ENCODE measurements around the gene SRGAP1.

SRGAP1 gene

GRCh38 chr12:63808631-63809030 is 35.9 kb upstream of the SRGAP1 start:
- Histone ChIP-seq H3K4me1 (ENCODE audit: control extremely low read depth in 1 of 4, control insufficient read depth in 4 of 4, insufficient read depth in 4 of 4, low read length in 3 of 4) (no peaks in the 10 kb centered on the region), H3K36me3 (ENCODE audit: control insufficient read depth in 4 of 4, insufficient read depth in 4 of 4, low read length in 3 of 4) (peaks cover 7 to 30% (median 22%) of the 10 kb centered on the region in 4 experiments), H3K27me3 (replicated peaks in 2 of 5; ENCODE audit: control insufficient read depth in 4 of 5, insufficient read depth in 5 of 5, low read length in 4 of 5) (no peaks in the 10 kb centered on the region), H3K4me3 (ENCODE audit: control insufficient read depth in 1 of 7, extremely low read depth in 1 of 7, insufficient read depth in 4 of 7, low read depth in 2 of 7, low read length in 6 of 7) (no peak overlapping the region), H3K27ac (ENCODE audit: insufficient read depth in 1 of 2, low read depth in 1 of 2, low read length in 2 of 2, poor library complexity in 1 of 2, severe bottlenecking in 2 of 2) (no peak overlapping the region), H3K9me3 (ENCODE audit: control extremely low read depth in 1 of 5, control insufficient read depth in 4 of 5, insufficient read depth in 2 of 5, low read depth in 1 of 5, low read length in 4 of 5) (no peaks in the 10 kb centered on the region)
- no peak for DNase-seq
- ChIA-PET CTCF (no interaction called here), POLR2A (no interaction called here)
- 96% methylated on average over 4 of the region's 5 CpGs for WGBS (ENCODE audit: insufficient coverage)

GRCh38 chr12:63809566-63809965 is 34.9 kb upstream of the SRGAP1 start:
- no CpG with 5 or more reads among the region's 4 CpGs for WGBS (ENCODE audit: insufficient coverage)
- H3K27me3 ChIP-seq (replicated peaks in 2 of 5; ENCODE audit: control insufficient read depth in 4 of 5, insufficient read depth in 5 of 5, low read length in 4 of 5), result no peaks in the 10 kb centered on the region
- H3K4me3 ChIP-seq (ENCODE audit: control insufficient read depth in 1 of 7, extremely low read depth in 1 of 7, insufficient read depth in 4 of 7, low read depth in 2 of 7, low read length in 6 of 7), result no peak overlapping the region
- DNase-seq, result no peak
- no peaks in the 10 kb centered on the region for H3K9me3 ChIP-seq (ENCODE audit: control extremely low read depth in 1 of 5, control insufficient read depth in 4 of 5, insufficient read depth in 2 of 5, low read depth in 1 of 5, low read length in 4 of 5)
- CTCF ChIA-PET, result no interaction called here
- POLR2A ChIA-PET, result no interaction called here
- H3K36me3 ChIP-seq (ENCODE audit: control insufficient read depth in 4 of 4, insufficient read depth in 4 of 4, low read length in 3 of 4), result peaks cover 7 to 30% (median 22%) of the 10 kb centered on the region in 4 experiments
- H3K27ac ChIP-seq (ENCODE audit: insufficient read depth in 1 of 2, low read depth in 1 of 2, low read length in 2 of 2, poor library complexity in 1 of 2, severe bottlenecking in 2 of 2), result no peak overlapping the region
- peaks cover 0 to 6% (median 3%) of the 10 kb centered on the region in 4 experiments for H3K4me1 ChIP-seq (ENCODE audit: control extremely low read depth in 1 of 4, control insufficient read depth in 4 of 4, insufficient read depth in 4 of 4, low read length in 3 of 4)

DNA sequence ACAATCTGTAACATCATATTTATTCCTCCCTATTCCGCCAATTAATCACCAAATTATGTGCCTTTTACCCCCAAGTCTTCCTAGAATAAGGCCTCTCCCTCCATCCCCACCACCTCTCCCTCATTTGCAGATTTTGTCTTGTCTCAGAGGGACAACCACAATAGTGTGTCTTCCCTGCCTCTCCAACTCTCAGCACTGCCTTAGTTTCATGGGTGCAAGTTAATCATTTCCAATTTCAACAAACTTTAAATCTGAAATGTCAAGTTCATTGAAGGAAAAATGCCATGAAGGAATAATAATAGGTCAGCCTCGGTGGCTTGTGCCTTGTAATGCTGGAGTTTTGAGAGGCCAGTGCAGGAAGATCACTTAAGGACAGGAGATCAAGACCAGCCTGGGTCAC is 33.2 kb upstream of the SRGAP1 start:
- DNase-seq, result no peak
- CTCF ChIA-PET, result interaction anchor here (1.1 to 1.3 kb wide), 2 partner anchors 9 to 16 kb away, joined by 3 to 4 read pairs; no protein-coding TSS in a partner anchor
- H3K27ac ChIP-seq (ENCODE audit: insufficient read depth in 1 of 2, low read depth in 1 of 2, low read length in 2 of 2, poor library complexity in 1 of 2, severe bottlenecking in 2 of 2), result no peak overlapping the region
- 96% methylated on average over 2 of the region's 2 CpGs for WGBS (ENCODE audit: insufficient coverage)
- no peak overlapping the region for H3K4me3 ChIP-seq (ENCODE audit: control insufficient read depth in 1 of 7, extremely low read depth in 1 of 7, insufficient read depth in 4 of 7, low read depth in 2 of 7, low read length in 6 of 7)
- peaks cover 4 to 24% (median 18%) of the 10 kb centered on the region in 4 experiments for H3K36me3 ChIP-seq (ENCODE audit: control insufficient read depth in 4 of 4, insufficient read depth in 4 of 4, low read length in 3 of 4)
- POLR2A ChIA-PET, result no interaction called here
- H3K9me3 ChIP-seq (ENCODE audit: control extremely low read depth in 1 of 5, control insufficient read depth in 4 of 5, insufficient read depth in 2 of 5, low read depth in 1 of 5, low read length in 4 of 5), result no peaks in the 10 kb centered on the region
- H3K27me3 ChIP-seq (replicated peaks in 2 of 5; ENCODE audit: control insufficient read depth in 4 of 5, insufficient read depth in 5 of 5, low read length in 4 of 5), result no peaks in the 10 kb centered on the region
- peaks cover 0 to 22% (median 11%) of the 10 kb centered on the region in 4 experiments for H3K4me1 ChIP-seq (ENCODE audit: control extremely low read depth in 1 of 4, control insufficient read depth in 4 of 4, insufficient read depth in 4 of 4, low read length in 3 of 4)

DNA sequence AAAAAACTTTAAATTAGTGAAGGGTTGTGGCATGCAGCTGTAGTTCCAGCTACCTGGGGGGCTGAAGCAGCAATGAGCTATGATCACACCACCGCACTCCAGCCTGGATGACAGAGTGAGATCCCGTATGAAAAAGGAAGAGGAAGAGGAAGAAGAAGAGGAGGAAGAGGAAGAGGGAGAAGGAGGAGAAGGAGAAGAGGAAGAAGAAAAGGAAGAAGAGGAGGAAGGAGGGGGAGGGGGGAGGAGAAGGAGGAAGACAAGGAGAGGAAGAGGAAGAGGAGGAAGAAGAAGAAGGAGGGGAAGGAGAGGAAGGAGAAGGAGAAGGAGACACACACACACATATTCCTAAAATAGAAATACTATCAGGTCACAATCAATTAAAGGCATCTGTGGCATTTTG is 32.7 kb upstream of the SRGAP1 start:
- Histone ChIP-seq H3K27ac (ENCODE audit: insufficient read depth in 1 of 2, low read depth in 1 of 2, low read length in 2 of 2, poor library complexity in 1 of 2, severe bottlenecking in 2 of 2) (no peak overlapping the region), H3K27me3 (replicated peaks in 2 of 5; ENCODE audit: control insufficient read depth in 4 of 5, insufficient read depth in 5 of 5, low read length in 4 of 5) (no peaks in the 10 kb centered on the region), H3K4me3 (ENCODE audit: control insufficient read depth in 1 of 7, extremely low read depth in 1 of 7, insufficient read depth in 4 of 7, low read depth in 2 of 7, low read length in 6 of 7) (no peak overlapping the region), H3K9me3 (ENCODE audit: control extremely low read depth in 1 of 5, control insufficient read depth in 4 of 5, insufficient read depth in 2 of 5, low read depth in 1 of 5, low read length in 4 of 5) (no peaks in the 10 kb centered on the region), H3K4me1 (ENCODE audit: control extremely low read depth in 1 of 4, control insufficient read depth in 4 of 4, insufficient read depth in 4 of 4, low read length in 3 of 4) (peaks cover 0 to 22% (median 11%) of the 10 kb centered on the region in 4 experiments), H3K36me3 (ENCODE audit: control insufficient read depth in 4 of 4, insufficient read depth in 4 of 4, low read length in 3 of 4) (peaks cover under 1 to 20% (median 14%) of the 10 kb centered on the region in 4 experiments)
- DNase-seq, result no peak
- ChIA-PET POLR2A (no interaction called here), CTCF (interaction anchor here (1.3 kb wide), 1 partner anchor 10 kb away, joined by 3 read pairs; no protein-coding TSS in a partner anchor)
- 64% methylated on average over 2 of the region's 2 CpGs for WGBS (ENCODE audit: insufficient coverage)

DNA sequence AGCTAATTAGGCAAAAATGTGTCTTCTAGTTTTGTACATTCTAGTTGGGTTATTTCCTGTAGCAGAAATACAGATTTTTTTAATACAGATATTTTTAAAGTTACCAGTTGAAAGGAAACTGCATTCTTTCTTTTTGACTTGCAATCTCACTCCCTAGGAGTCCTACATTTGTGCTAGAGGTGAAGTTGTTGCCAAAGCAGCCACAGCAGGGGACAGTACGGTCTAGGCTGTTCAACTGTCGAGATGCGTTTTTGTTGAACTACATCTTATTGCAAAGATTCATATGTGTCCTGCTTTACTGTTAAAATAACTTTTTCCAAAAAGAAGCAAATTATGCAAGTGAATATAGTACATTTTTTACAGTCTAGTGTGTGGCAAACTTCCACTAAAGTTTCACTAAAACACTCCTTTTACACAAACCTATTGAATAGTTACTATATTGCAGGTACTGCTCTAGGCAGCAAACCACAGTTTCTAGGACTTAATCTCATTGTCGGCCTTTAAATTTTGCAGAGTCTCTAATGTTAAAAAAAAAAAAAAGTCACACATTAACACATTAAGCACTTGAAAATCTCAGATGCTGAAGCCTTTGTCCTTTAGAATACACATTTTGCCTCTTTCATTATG is 30.2 kb upstream of the SRGAP1 start:
- WGBS (ENCODE audit: insufficient coverage), result no CpG with 5 or more reads among the region's 4 CpGs
- ChIA-PET POLR2A (no interaction called here), CTCF (interaction anchor here (1.3 kb wide), 1 partner anchor 9 kb away, joined by 5 read pairs; no protein-coding TSS in a partner anchor)
- Histone ChIP-seq H3K27ac (ENCODE audit: insufficient read depth in 1 of 2, low read depth in 1 of 2, low read length in 2 of 2, poor library complexity in 1 of 2, severe bottlenecking in 2 of 2) (peak overlapping the region in 1 of 2 experiments; percentile 5), H3K9me3 (ENCODE audit: control extremely low read depth in 1 of 5, control insufficient read depth in 4 of 5, insufficient read depth in 2 of 5, low read depth in 1 of 5, low read length in 4 of 5) (peaks cover 0 to 10% (median 0%) of the 10 kb centered on the region in 5 experiments), H3K4me1 (ENCODE audit: control extremely low read depth in 1 of 4, control insufficient read depth in 4 of 4, insufficient read depth in 4 of 4, low read length in 3 of 4) (peaks cover 0 to 22% (median 11%) of the 10 kb centered on the region in 4 experiments), H3K27me3 (replicated peaks in 2 of 5; ENCODE audit: control insufficient read depth in 4 of 5, insufficient read depth in 5 of 5, low read length in 4 of 5) (no peaks in the 10 kb centered on the region), H3K4me3 (ENCODE audit: control insufficient read depth in 1 of 7, extremely low read depth in 1 of 7, insufficient read depth in 4 of 7, low read depth in 2 of 7, low read length in 6 of 7) (no peak overlapping the region), H3K36me3 (ENCODE audit: control insufficient read depth in 4 of 4, insufficient read depth in 4 of 4, low read length in 3 of 4) (peaks cover 0 to 5% (median 0%) of the 10 kb centered on the region in 4 experiments)
- DNase-seq, result peak in 1 of 3 donors; percentile 5

DNA sequence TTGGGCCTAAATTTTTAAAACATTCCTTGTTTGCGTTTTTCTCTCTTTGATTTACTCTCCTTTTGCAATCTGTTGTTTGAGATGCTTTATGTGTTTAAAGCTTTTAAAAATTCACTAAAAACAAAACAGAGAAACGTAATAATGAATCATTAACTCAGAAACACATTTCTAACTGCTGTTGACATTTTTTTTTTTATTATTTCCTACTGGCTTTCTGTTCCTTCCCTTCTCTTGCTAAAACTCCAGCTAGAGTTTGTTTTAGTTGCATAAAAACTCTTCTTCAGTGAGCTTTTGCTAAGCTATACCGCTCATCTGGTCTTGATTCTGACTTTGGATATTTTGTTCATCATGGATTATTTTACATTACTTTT is 29.0 kb upstream of the SRGAP1 start:
- peaks cover 0 to 10% (median 3%) of the 10 kb centered on the region in 5 experiments for H3K9me3 ChIP-seq (ENCODE audit: control extremely low read depth in 1 of 5, control insufficient read depth in 4 of 5, insufficient read depth in 2 of 5, low read depth in 1 of 5, low read length in 4 of 5)
- H3K4me3 ChIP-seq (ENCODE audit: control insufficient read depth in 1 of 7, extremely low read depth in 1 of 7, insufficient read depth in 4 of 7, low read depth in 2 of 7, low read length in 6 of 7), result no peak overlapping the region
- no peak for DNase-seq
- no peaks in the 10 kb centered on the region for H3K36me3 ChIP-seq (ENCODE audit: control insufficient read depth in 4 of 4, insufficient read depth in 4 of 4, low read length in 3 of 4)
- CTCF ChIA-PET, result no interaction called here
- POLR2A ChIA-PET, result no interaction called here
- H3K27ac ChIP-seq (ENCODE audit: insufficient read depth in 1 of 2, low read depth in 1 of 2, low read length in 2 of 2, poor library complexity in 1 of 2, severe bottlenecking in 2 of 2), result no peak overlapping the region
- H3K27me3 ChIP-seq (replicated peaks in 2 of 5; ENCODE audit: control insufficient read depth in 4 of 5, insufficient read depth in 5 of 5, low read length in 4 of 5), result no peaks in the 10 kb centered on the region
- no CpG with 5 or more reads among the region's 3 CpGs for WGBS (ENCODE audit: insufficient coverage)
- H3K4me1 ChIP-seq (ENCODE audit: control extremely low read depth in 1 of 4, control insufficient read depth in 4 of 4, insufficient read depth in 4 of 4, low read length in 3 of 4), result peaks cover 0 to 22% (median 11%) of the 10 kb centered on the region in 4 experiments

DNA sequence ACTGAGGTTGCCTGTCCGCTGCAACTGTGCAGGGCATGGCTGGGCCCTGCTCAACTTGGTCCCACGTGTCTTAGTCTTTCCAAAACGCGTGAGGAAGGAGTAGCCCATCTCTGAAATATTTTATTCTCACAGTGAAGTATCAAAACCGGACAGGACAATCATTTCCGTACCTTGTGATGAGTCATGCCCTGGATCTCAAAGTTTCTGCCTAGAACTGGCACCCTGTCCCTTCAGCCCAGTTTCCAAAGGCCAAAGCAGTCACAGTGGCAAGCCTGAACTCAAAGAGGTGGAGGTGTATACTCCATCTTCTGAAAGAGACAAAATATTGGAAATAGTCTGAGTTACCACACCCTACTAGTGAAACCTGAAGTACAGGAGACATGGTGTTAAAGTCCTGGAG is 28.5 kb upstream of the SRGAP1 start:
- no peak overlapping the region for H3K4me3 ChIP-seq (ENCODE audit: control insufficient read depth in 1 of 7, extremely low read depth in 1 of 7, insufficient read depth in 4 of 7, low read depth in 2 of 7, low read length in 6 of 7)
- no peaks in the 10 kb centered on the region for H3K27me3 ChIP-seq (replicated peaks in 2 of 5; ENCODE audit: control insufficient read depth in 4 of 5, insufficient read depth in 5 of 5, low read length in 4 of 5)
- ChIA-PET POLR2A (no interaction called here), CTCF (interaction anchor here (1.5 kb wide), 1 partner anchor 9 kb away, joined by 3 read pairs; no protein-coding TSS in a partner anchor)
- DNase-seq, result no peak
- peaks cover 0 to 10% (median 3%) of the 10 kb centered on the region in 5 experiments for H3K9me3 ChIP-seq (ENCODE audit: control extremely low read depth in 1 of 5, control insufficient read depth in 4 of 5, insufficient read depth in 2 of 5, low read depth in 1 of 5, low read length in 4 of 5)
- no peaks in the 10 kb centered on the region for H3K36me3 ChIP-seq (ENCODE audit: control insufficient read depth in 4 of 4, insufficient read depth in 4 of 4, low read length in 3 of 4)
- WGBS (ENCODE audit: insufficient coverage), result 90% methylated on average over 6 of the region's 6 CpGs
- H3K27ac ChIP-seq (ENCODE audit: insufficient read depth in 1 of 2, low read depth in 1 of 2, low read length in 2 of 2, poor library complexity in 1 of 2, severe bottlenecking in 2 of 2), result no peak overlapping the region
- H3K4me1 ChIP-seq (ENCODE audit: control extremely low read depth in 1 of 4, control insufficient read depth in 4 of 4, insufficient read depth in 4 of 4, low read length in 3 of 4), result peaks cover 0 to 22% (median 11%) of the 10 kb centered on the region in 4 experiments
